Upper lobe of left lung (tissue), 4 donors: ENCODE measurements around the gene ERI3.

Experiments used
- POLR2A ChIP-seq, 4 donors: fragments of 450-650 bp; IDR thresholded peaks; one replicate each; pipeline ENCODE4 v1.5.1; 2016 to 2017; ENCODE audit warnings: antibody characterized with exemption in 4 of 4, mild to moderate bottlenecking in 2 of 4
- POLR2AphosphoS5 ChIP-seq, 2 donors: sonication (generic); formaldehyde crosslinking; IDR thresholded peaks; one replicate each; pipeline ENCODE4 v1.5.1; 2017; ENCODE audit warnings: antibody characterized with exemption in 2 of 2
- TF ChIP-seq, protein P1 (sequence below), 6 experiments: fragments of 450-650 bp in 4 of 6; fragments of 200-600 bp in 2 of 6; sonication (generic) in 2 of 6; IDR thresholded peaks; one replicate each; pipeline ENCODE4 v1.5.1; 2016 to 2019; ENCODE audit warnings: antibody characterized with exemption in 6 of 6

DNA sequence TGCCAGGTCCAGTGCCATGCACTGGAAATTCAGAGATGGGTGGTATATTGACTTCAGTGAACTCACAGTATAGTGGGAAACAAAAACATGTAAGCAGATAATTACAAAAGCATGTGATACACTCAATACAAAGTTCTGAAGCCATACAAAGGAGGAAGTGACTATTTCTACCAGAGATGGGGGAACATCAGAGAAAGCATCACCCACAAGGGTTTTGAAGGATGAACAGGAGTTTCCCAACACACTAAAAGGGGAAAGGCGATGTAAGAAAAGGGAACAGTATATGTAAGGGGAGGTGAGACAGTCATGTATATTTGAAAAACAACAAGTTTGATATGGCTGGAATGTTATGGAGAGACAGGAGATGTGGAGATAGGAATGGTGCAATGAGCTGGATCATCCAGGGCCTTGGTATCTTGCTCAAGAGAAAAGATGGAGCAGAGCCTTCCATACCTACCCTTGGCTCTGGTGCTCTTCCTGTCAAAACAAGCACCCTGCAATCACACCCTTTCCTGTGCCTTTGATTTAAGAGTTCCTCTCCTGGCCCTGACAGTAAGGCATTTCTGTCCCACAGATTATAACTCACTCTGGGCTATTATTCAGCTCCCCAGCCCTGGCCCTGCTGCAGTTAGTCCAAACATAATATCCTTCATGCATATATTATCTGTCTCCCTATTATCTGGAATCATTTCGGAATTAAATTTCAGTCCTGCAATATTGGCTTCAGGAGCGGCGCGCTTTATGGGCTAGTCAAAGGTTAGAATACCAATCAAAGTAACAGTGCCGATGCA is 81.3 kb downstream of the ERI3 start:
- TF ChIP-seq POLR2A (IDR thresholded peaks at IDR 0.05) (no peak), POLR2AphosphoS5 (IDR thresholded peaks at IDR 0.05) (no peak)
- TF ChIP-seq, protein P1, sequence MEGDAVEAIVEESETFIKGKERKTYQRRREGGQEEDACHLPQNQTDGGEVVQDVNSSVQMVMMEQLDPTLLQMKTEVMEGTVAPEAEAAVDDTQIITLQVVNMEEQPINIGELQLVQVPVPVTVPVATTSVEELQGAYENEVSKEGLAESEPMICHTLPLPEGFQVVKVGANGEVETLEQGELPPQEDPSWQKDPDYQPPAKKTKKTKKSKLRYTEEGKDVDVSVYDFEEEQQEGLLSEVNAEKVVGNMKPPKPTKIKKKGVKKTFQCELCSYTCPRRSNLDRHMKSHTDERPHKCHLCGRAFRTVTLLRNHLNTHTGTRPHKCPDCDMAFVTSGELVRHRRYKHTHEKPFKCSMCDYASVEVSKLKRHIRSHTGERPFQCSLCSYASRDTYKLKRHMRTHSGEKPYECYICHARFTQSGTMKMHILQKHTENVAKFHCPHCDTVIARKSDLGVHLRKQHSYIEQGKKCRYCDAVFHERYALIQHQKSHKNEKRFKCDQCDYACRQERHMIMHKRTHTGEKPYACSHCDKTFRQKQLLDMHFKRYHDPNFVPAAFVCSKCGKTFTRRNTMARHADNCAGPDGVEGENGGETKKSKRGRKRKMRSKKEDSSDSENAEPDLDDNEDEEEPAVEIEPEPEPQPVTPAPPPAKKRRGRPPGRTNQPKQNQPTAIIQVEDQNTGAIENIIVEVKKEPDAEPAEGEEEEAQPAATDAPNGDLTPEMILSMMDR (IDR thresholded peaks at IDR 0.05), result no peak
